NCI-H748 treated with DMSO at 0.1 percent for 48 hours (cell line): ENCODE measurements around the gene UQCC3.
"Not testable (repeated sequence)": the region's sequence is repeated elsewhere in the genome, so short reads cannot be mapped to it uniquely, and the experiment has no call there.

ENCODE experiments used
- DNase-seq: peaks from one replicate; lab custom pipeline; 2025; lab: John Stamatoyannopoulos, UW

The UQCC3 gene

GRCh38 chr11:62671608-62672389 is at the start of gene UQCC3, which contains the start of gene LBHD1:
Gene UQCC3 (plus strand): TSS chr11:62671673. CDS start chr11:62671746, 73 bp downstream.
Gene LBHD1 (minus strand): TSS chr11:62672267. CDS start chr11:62670031, 2,236 bp downstream.
- DNase-seq, result peak; percentile 74

DNA sequence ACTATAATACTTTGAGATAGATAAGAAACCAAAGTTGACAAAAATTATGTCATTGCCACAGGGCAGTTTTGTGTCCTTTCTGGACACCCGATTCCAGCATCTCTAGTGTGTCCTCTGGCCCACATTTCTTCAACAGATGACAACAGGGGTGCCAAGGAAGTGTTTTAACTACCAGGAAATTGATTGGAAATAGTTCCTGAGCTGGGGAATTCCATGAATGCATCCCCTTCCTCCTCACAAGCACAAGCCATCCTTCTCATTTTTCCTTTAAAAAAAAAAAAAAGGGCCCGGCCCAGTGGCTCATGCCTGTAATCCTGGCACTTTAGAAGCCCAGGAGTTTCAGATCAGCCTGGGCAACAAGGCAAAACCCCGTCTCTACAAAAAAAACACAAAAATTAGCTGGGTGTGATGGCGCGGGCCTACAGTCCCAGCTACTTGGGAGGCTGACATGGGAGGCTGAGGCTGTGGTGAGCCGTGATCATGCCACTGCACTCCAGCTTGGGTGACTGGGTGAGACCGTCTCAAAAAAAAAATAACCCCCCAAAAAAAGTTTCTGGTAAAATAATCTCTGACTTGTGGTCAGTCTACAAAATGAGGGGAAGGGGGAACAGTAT is 48.9 kb upstream of the UQCC3 start:
- no peak for DNase-seq

- no peak for DNase-seq
These were observed 43.8 kb upstream of the UQCC3 start for GRCh38 chr11:62627713-62628112.

DNA sequence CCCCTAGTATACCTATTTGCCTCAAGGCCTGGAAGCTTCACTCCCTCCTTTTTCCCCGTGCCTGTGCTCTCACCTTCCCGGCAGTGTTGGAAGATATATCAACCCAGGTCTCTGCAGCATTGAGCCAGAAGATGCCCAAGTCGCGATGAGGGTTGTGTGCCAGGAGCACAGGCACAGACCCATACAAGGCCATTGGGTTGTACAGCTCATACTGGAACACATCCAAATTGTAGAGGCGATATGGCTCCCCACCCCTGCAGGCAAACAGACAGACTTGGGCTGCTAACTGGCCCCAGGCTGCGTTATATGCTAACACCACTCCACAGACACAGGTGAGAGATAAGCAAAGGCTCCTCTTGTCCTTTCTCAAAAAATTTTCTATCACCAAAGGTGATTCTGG is 39.0 kb upstream of the UQCC3 start:
- DNase-seq, result no peak

DNA sequence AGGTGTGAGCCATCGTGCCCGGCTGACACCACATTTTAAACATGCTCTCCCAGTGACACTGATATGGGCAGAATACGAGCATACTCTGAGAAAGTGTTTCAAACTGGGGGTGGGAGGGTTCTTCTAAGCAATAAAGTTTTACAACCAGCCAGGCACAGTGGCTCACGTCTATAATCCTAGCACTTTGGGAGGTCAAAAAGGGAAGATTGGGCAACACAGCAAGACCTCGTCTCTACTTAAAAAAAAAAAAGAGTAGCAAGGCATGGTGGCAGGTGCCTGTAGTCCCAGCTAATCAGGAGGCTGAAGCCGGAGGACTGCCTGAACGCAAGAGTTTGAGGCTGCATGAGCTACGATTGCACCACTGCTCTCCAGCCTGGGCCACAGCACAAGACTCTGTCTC is 27.3 kb upstream of the UQCC3 start:
- DNase-seq, result no peak

GRCh38 chr11:62645671-62645945 is 25.9 kb upstream of the UQCC3 start:
- DNase-seq, result no peak

GRCh38 chr11:62645946-62646824 is 25.3 kb upstream of the UQCC3 start, which contains the start of gene GANAB:
Gene GANAB (minus strand): TSS chr11:62646613. CDS start chr11:62646599, 14 bp downstream.
- peak; percentile 96 for DNase-seq

DNA sequence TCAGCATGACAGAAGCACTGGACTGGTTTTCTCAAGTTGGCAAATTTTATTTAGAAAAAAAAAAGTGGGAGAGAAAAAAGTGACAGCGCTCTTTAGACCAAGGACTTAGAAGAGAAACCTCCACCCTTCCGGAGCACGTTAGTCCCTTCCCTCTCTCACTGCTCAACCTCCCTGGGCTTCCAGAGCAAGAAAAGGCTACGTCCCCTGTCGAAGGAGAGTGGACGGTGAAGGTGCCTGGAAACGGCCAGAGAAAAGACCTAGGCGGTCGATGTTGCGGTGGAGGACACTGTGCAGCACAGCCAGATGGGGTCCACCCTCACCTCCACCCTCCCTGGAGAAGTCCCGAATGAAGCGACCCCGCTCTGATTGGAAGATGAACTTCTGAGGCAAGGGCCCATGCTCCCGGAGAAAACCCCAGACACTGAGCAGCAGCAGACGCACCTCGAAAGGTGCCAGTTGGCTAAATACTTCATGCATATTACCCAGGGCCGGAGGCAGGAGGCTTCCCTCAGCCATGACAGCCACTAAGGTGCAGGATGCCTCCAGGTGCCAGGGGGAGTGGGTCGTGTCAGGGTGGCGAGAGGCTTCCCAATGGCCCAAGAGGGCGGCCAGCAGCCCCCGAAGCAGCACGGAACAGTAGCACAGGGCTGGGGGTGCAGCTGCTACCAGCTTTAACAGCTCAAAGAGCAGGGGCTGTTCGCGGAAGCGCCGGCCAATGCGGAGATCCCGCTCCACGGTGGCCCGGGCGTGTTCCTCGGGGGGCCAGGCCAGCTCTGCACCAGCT is 24.5 kb upstream of the UQCC3 start:
- DNase-seq, result no peak

- no peak for DNase-seq
These were observed 23.9 kb upstream of the UQCC3 start for GRCh38 chr11:62647609-62648005.

- no peak for DNase-seq
These were observed 23.1 kb upstream of the UQCC3 start for GRCh38 chr11:62648185-62648966.

DNA sequence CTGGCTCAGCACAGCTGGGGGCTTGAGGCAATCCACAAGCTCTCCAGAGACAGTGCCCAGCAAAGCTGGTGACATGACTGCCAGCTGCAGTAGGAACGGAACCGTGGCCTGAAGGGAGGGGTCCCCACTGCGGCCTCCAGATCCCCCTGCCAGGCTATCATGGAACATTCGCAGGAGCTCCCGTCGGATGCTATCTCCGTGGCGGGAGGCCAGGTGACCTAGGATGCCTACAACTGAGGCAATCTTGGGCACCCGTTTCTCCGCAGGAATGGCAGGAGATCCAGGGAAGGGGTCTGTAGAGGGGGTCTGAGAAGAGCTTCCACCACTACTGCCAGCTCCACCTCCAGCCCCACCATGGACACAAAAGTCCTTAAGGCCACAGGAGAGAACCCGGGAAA is 22.5 kb upstream of the UQCC3 start:
- DNase-seq, result no peak

- no peak for DNase-seq
These were observed 22.0 kb upstream of the UQCC3 start for GRCh38 chr11:62649486-62649885.

DNA sequence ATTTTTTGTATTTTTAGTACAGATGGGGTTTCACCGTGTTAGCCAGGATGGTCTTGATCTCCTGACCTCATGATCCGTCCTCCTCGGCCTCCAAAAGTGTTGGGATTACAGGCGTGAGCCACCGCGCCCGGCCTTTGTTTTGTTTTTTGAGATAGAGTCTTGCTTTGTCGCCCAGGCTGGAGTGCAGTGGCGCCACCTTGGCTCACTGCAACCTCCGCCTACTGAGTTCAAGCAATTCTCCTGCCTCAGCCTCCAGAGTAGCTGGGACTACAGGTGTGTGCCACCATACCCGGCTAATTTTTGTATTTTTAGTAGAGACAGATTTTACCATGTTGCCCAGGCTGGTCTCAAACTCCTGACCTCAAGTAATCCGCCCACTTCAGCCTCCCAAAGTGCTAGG is 21.2 kb upstream of the UQCC3 start:
- not testable (repeated sequence) for DNase-seq

- DNase-seq, result no peak
These were observed 19.1 kb upstream of the UQCC3 start for GRCh38 chr11:62652161-62653006.

- DNase-seq, result no peak
These were observed 17.2 kb upstream of the UQCC3 start for GRCh38 chr11:62654297-62654696.

GRCh38 chr11:62656796-62657429 is 14.6 kb upstream of the UQCC3 start:
- DNase-seq, result no peak

GRCh38 chr11:62664405-62665074 is 6.9 kb upstream of the UQCC3 start:
- DNase-seq, result peak; percentile 53

- DNase-seq, result peak; percentile 88
These were observed 6.3 kb upstream of the UQCC3 start, which contains the start of the genes C11orf98 and CSKMT for GRCh38 chr11:62665075-62665598. Gene C11orf98 (minus strand): TSS chr11:62665210. CDS start chr11:62665169, 41 bp downstream. Gene CSKMT (plus strand): TSS chr11:62665312. CDS start chr11:62665880, 568 bp downstream.
